Activated CD8-positive, alpha-beta T cell treated with anti-CD3 and anti-CD28 coated beads for 36 hours (primary cell): ENCODE results near the gene PFKL. TPM values are rescaled to one million over a fixed set of nuclear protein-coding genes. Genes with fewer than 3 reads are reported as not detected.

Experiments
- ATAC-seq: fragments of 200-7000 bp; cut with Tn5 transposase; one replicate; pipeline ENCODE4 v1.10.0; 2021; ENCODE audit warnings: mild to moderate bottlenecking, moderate library complexity
- CTCF ChIA-PET: fragments of 350-600 bp; sonication (Branson Sonifier 250); formaldehyde crosslinking; loops from one replicate; lab custom pipeline; 2021; ENCODE audit warnings: antibody characterized with exemption; lab: Charles Lee
- POLR2A ChIA-PET: fragments of 350-600 bp; sonication (Branson Sonifier 250); formaldehyde crosslinking; loops from one replicate; lab custom pipeline; 2021; ENCODE audit warnings: antibody characterized with exemption; lab: Charles Lee
- DNase-seq: peaks from one replicate; pipeline ENCODE4 v3.0.0-alpha.2; 2020
- H3K27ac Mint-ChIP-seq: one replicate; pipeline ENCODE4 v1.8.0; 2021; ENCODE audit warnings: mild to moderate bottlenecking, mixed read lengths
- H3K27me3 Mint-ChIP-seq: one replicate; pipeline ENCODE4 v1.8.0; 2021; ENCODE audit warnings: mixed read lengths
- H3K36me3 Mint-ChIP-seq: one replicate; pipeline ENCODE4 v1.8.0; 2021; ENCODE audit warnings: low read depth, mixed read lengths
- H3K4me1 Mint-ChIP-seq: one replicate; pipeline ENCODE4 v1.8.0; 2021; ENCODE audit warnings: low read depth, mixed read lengths
- H3K4me3 Mint-ChIP-seq: one replicate; pipeline ENCODE4 v1.8.0; 2021; ENCODE audit warnings: mild to moderate bottlenecking, moderate library complexity, mixed read lengths
- H3K9me3 Mint-ChIP-seq: one replicate; pipeline ENCODE4 v1.8.0; 2021; ENCODE audit warnings: mixed read lengths
- CTCF ChIP-seq: fragments of 200-600 bp; IDR thresholded peaks from one replicate; pipeline ENCODE4 v1.8.0; 2022; ENCODE audit warnings: antibody characterized with exemption, mild to moderate bottlenecking
- intact Hi-C: fragments of 100-400 bp; cut with micrococcal nuclease; formaldehyde crosslinking; loops from one replicate; pipeline ENCODE4 v1.10.0; 2022
- total RNA-seq, 2 experiments: library from RNA; stranded (reverse); gene quantifications; one replicate each; pipeline ENCODE4 v1.2.3, GENCODE V29; 2021

Gene PFKL
- total RNA-seq, 2 experiments from 2014 or later: 188 to 200 TPM

DNA sequence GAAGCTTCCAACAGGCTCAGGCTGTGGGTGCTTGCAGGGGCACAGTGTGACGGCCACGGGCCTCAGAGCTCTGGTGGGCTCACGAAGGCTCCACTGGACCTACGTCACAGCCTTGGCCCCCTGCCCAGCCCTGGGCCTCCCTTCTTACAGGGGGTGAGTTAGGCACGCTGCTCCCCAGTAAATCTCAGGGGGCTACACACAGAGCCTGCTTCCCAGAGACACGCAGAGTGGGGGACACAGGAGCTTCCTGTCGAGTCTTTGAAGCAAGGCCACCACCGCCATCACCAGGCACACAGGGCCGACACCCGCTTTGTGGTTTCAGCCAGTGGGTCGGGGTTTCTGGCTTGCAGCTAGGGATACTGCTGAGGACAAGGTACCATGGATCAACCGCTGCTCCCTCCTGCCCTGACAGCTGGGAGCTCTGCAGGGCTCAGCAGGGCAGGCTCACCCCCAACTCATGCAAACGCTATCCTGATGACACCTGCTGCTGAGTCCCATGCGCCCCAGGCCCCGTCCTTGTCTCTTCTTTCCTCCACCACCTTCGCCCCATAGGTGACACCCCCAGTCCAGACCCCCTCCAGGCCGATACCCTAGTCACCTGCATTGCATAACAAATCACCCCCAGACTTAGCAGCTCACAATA lies 44.8 kb downstream of the PFKL start:
- no peaks in the 10 kb centered on the region for H3K36me3 Mint-ChIP-seq

GRCh38 chr21:44345495-44345894 lies 45.6 kb downstream of the PFKL start:
- H3K4me1 Mint-ChIP-seq: peaks cover 6% of the 10 kb centered on the region
- H3K9me3 Mint-ChIP-seq: no peaks in the 10 kb centered on the region
- POLR2A ChIA-PET: no interaction called here
- ATAC-seq (no peak), DNase-seq (no peak)
- H3K4me3 Mint-ChIP-seq: no peak overlapping the region
- CTCF ChIA-PET: no interaction called here
- peaks cover 4% of the 10 kb centered on the region for H3K27me3 Mint-ChIP-seq
- intact Hi-C loops: loop anchor here (10.0 kb wide), 1 partner anchor 129 kb away; no protein-coding TSS in a partner anchor
- no peaks in the 10 kb centered on the region for H3K36me3 Mint-ChIP-seq
- no peak overlapping the region for H3K27ac Mint-ChIP-seq
- no peak for TF ChIP-seq CTCF

More for the DNA sequence above, 44.8 kb downstream of the PFKL start:
- intact Hi-C loops: loop anchor here (10.0 kb wide), 1 partner anchor 130 kb away; no protein-coding TSS in a partner anchor
- CTCF ChIA-PET: no interaction called here
- ATAC-seq (no peak), DNase-seq (no peak)
- POLR2A ChIA-PET: interaction anchor here (0.7 to 3.6 kb wide), 2 partner anchors 10 to 13 kb away, joined by 3 to 14 read pairs; partner anchors contain the start of gene TRPM2
- no peak for TF ChIP-seq CTCF
- Mint-ChIP-seq H3K4me1 (peaks cover 13% of the 10 kb centered on the region), H3K27me3 (peaks cover 4% of the 10 kb centered on the region), H3K9me3 (no peaks in the 10 kb centered on the region), H3K4me3 (no peak overlapping the region), H3K27ac (no peak overlapping the region)

DNA sequence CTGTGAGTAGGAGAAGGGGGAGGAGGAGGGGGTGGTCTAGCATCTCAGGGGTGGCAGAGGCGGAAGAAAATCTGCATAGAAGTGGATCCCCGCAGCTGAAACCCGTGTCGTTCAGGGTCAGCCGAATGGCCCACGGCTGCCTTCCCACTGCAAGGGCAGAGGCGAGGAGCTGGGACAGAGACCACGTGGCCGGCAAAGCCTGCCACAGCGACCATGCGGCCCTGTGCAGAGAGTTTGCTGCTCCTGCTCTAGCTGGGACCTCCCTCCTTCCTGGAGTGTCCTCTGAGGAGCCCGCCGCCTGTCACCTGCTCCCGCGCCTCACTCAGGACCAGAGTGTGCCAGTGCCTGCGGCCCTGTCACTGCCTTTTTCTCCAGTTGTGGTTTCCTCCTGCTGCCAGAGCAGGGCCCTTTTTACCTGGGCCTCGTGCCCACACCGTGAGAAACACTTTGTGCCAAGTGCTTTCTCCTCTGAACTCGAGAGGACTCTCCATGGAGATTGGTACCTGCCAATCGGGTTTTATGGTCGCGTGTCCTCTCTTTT lies 48.1 kb downstream of the PFKL start:
- H3K36me3 Mint-ChIP-seq: no peaks in the 10 kb centered on the region
- DNase-seq (no peak), ATAC-seq (no peak)
- CTCF ChIA-PET: no interaction called here
- H3K4me1 Mint-ChIP-seq: peaks cover 17% of the 10 kb centered on the region
- intact Hi-C loops: loop anchor here (10.0 kb wide), 1 partner anchor 127 kb away; no protein-coding TSS in a partner anchor
- TF ChIP-seq CTCF: no peak
- H3K4me3 Mint-ChIP-seq: no peak overlapping the region
- no peaks in the 10 kb centered on the region for H3K9me3 Mint-ChIP-seq
- H3K27ac Mint-ChIP-seq: no peak overlapping the region
- H3K27me3 Mint-ChIP-seq: peaks cover 8% of the 10 kb centered on the region
- POLR2A ChIA-PET: interaction anchor here (1.3 kb wide), 1 partner anchor 9 kb away, joined by 3 read pairs; the partner anchor contains the start of gene CFAP410

- ChIA-PET POLR2A (no interaction called here), CTCF (no interaction called here)
- ATAC-seq (no peak), DNase-seq (no peak)
- TF ChIP-seq CTCF: no peak
- H3K4me1 Mint-ChIP-seq: peaks cover 22% of the 10 kb centered on the region
- no peak overlapping the region for H3K4me3 Mint-ChIP-seq
- H3K27me3 Mint-ChIP-seq: peaks cover 8% of the 10 kb centered on the region
- H3K36me3 Mint-ChIP-seq: no peaks in the 10 kb centered on the region
- H3K9me3 Mint-ChIP-seq: no peaks in the 10 kb centered on the region
- intact Hi-C loops: loop anchor here (10.0 kb wide), 1 partner anchor 126 kb away; no protein-coding TSS in a partner anchor
- H3K27ac Mint-ChIP-seq: no peak overlapping the region
These were observed 49.0 kb downstream of the PFKL start for GRCh38 chr21:44348861-44349260.

DNA sequence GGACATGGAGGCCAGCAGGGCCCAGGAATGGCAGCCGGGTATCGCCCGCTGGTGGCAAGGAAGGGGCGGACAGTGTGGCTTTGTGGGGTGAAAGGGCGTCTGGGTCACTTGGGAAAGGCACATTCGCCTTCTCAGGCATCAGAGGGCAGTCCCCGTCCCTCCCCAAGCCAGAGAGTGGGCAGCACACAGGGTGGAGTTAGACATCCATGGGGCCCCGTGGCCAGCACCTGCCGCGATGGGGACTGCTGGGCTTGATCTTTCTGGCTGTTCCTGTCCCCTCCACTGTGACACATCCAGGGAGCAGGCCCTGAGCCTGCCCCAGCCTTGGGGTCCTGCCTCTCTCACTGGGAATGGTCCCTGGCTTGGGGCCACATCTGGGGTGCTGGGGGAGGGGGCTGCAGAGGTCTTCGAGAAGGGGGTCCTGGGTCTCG lies 49.6 kb downstream of the PFKL start:
- ATAC-seq: no peak
- Mint-ChIP-seq H3K27ac (no peak overlapping the region), H3K27me3 (peaks cover 8% of the 10 kb centered on the region), H3K36me3 (no peaks in the 10 kb centered on the region), H3K4me1 (peaks cover 28% of the 10 kb centered on the region), H3K9me3 (no peaks in the 10 kb centered on the region), H3K4me3 (no peak overlapping the region)
- POLR2A ChIA-PET: no interaction called here
- no peak for DNase-seq
- intact Hi-C loops: loop anchor here (10.0 kb wide), 1 partner anchor 125 kb away; no protein-coding TSS in a partner anchor
- TF ChIP-seq CTCF: no peak
- CTCF ChIA-PET: no interaction called here
